ENCODE measurements around the gene VPS13A.

GRCh38 chr9:77463151-77463550 is 285.8 kb downstream of the VPS13A start:
- TF ChIP-seq CTCF (conservative IDR thresholded peaks at IDR 0.05 in 1 of 2, IDR thresholded peaks at IDR 0.05 in 1 of 2; ENCODE audit: low read depth in 1 of 2, low read length in 2 of 2) (no peak), EZH2 (IDR thresholded peaks at IDR 0.05; ENCODE audit: low read length, missing control alignments) (no peak)

Data from fibroblast of lung (primary cell).